Activated T-helper 1 cell treated with anti-CD3 and anti-CD28 coated beads, Interleukin-2, amount 50 U/mL, for 16 hours (primary cell): ENCODE measurements around the gene DDIT4L.
"Not testable (repeated sequence)": the region's sequence is repeated elsewhere in the genome, so short reads cannot be mapped to it uniquely, and the experiment has no call there.

Experiments used
- DNase-seq, 2 donors: peaks; one replicate each; pipeline ENCODE4 v3.0.0-alpha.2; 2020; ENCODE audit warnings: low read depth in 1 of 2, low spot score in 1 of 2

DDIT4L gene, protein sequence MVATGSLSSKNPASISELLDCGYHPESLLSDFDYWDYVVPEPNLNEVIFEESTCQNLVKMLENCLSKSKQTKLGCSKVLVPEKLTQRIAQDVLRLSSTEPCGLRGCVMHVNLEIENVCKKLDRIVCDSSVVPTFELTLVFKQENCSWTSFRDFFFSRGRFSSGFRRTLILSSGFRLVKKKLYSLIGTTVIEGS

DNA sequence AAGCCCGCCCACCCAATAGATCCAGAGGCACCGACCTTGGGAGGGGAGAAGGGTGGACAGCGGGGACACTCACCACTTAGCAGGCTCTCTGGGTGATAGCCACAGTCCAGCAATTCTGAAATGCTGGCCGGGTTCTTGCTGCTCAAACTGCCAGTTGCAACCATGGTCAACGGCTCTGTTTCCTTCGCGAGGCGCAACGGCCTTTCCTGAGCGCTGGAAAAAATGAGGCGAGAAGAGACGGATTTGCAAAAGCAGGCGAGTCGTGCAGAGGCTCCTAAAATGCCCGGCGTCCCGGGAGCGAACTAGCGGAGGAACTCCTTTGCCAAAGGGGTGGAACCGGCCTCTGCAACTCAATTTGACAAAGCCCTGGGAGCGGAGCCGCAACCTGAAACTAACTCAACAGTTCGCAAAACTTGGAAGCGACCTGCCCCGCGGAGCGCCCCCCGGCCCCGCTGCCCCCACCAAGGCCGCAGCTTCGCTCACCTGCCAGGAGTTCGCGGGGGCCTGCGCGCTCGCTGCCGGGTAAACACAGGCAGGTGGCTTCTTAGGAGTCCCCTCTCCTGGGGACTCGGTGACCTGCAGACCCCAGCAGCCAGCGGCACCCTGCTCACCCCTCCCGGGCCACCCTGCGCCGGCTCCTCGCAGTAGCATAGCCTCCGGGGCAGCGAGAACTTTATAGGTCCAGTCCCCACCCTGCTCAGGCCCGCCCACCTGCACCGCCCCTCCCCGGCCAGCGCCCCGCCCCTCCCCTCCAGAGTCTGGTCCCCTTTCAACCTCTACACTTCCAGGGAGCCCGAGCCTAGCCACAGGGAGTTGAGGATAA, at the start of gene DDIT4L:
Gene DDIT4L (minus strand): TSS at position 649 of the 823 bp plus-strand sequence. CDS start 485 bp downstream, at position 164.
- no peak for DNase-seq

DNA sequence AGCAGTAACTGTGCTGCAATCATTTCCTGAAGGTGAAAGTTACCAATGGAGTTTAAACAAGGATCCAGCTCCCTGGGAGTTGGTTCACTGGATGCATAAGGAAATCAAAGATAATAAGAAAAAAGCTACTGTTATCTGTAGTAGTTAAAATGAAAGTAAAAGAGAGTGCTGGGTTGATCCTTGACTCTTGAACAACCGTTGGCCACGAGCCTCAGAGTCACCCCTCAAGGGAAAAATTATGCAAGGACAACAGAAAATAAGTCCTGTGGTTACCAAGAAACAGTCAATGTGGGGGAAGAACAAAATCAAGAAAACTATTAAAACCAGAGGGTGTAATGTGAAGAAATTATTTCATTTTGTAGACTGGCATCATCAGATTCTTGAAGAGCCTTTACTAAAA, 49.7 kb upstream of the DDIT4L start:
- no peak for DNase-seq

DNA sequence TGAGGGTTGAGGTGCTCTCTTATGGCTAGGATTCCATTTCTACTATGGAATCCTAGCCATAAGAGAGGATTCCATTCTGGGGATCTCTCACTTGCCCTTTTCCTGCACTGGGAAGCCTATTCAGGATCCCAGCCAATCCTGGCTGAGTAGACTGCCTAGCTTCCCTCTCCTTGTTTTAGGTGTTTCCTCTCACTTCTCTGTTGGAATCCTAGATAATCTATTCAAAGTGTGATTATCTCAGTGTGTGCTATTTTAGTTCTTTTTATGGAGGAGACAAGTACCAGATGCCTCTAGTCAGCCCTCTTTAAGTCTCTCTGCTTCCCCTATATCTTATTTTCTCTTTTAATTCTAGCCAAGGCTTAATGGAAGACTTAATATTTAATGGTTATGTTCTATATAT, 34.5 kb upstream of the DDIT4L start:
- no peak for DNase-seq

DNA sequence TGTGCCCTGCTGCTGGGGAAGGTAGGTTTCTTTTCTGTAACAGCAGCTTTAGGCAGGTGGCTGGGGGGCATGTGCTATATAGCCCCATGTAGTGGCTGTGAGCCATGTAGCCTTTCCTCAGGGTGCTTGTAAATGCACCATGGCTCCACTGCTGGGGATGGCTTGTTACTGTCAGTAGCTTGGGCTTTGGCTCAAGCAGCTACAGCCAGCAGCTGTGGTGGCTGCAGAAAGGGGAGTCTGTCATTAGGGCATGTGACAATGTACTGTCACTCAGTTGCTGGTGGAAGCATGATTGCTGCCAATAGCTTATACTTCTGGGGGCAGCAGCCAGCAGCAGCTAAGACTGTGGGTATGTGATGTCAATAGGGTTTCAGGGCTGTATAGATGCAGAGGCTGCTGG, 33.9 kb upstream of the DDIT4L start:
- no peak for DNase-seq

DNA sequence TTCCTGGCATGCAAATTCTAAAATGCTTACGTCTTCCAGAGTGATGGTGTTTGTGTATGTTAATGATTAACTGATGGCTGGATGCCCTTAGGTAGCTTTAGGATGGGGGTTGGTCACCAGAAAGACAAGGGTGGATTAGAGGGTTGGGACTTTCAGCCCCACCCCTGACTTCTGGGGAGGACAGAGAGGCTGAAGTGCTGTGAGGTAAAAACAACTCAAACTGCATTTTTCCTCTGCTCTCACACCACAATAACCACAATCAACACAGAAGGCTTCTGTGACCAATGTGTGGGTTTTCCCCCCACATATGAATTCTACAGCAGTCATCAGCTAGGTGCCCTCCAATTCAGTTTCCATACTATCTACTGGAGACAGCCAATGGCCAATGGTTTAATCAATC, 18.7 kb upstream of the DDIT4L start:
- no peak for DNase-seq

DNA sequence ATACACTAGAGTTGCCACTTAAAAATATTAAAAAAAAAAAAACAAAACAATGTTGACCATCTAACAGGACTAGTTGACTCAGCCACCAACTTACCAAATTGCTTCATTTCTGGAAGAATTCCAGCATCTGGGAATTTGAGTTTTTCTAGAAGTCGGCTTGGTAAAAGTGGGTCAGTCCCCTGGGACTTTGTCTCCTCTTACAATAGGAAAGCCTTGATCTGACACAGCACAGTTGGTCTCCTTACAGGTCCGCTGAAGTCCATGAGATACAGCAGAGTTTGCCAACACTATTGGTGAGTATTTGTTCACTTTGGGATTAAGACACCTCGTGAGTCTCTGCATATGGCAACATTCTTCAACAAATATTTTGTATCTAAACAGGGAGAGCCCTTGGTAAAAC, 18.2 kb upstream of the DDIT4L start:
- no peak for DNase-seq

DNA sequence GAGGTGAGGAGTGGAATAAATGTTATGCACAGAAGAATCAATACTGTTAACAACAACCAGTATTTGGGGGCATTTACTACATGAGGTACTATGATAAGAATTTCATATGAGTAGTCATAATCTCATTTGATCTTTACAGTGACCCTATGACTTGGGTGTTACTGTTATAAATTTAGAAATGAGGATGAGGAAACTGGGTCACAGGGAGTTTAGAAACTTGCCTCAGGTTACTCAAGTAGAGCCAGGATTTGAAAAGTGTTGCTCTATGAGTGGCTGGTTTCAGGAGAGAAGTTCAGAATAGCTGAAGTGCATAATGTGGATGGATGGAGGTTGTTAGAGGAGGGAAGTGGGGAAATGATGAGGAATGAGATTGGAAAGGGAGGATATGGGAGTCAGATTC, 16.6 kb upstream of the DDIT4L start:
- no peak for DNase-seq

DNA sequence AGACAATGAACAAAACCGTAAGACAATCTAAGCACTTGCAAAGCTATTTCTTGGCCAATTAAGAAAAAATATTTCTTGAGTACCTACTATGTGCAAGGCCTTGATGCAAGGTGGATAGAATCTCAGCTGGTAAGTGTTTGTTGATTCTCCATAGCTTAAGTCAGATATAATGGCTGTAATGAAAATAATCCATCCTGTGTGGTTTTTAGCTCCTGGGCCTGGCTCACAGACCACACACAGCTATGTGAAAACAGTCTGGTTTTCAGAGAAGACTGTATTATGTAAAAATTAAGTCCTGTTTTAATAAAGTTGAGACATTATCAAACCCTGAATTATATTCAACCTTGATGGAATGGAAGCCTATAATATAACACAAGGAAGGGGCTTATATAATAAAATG, 7.8 kb upstream of the DDIT4L start:
- DNase-seq: no peak

DNA sequence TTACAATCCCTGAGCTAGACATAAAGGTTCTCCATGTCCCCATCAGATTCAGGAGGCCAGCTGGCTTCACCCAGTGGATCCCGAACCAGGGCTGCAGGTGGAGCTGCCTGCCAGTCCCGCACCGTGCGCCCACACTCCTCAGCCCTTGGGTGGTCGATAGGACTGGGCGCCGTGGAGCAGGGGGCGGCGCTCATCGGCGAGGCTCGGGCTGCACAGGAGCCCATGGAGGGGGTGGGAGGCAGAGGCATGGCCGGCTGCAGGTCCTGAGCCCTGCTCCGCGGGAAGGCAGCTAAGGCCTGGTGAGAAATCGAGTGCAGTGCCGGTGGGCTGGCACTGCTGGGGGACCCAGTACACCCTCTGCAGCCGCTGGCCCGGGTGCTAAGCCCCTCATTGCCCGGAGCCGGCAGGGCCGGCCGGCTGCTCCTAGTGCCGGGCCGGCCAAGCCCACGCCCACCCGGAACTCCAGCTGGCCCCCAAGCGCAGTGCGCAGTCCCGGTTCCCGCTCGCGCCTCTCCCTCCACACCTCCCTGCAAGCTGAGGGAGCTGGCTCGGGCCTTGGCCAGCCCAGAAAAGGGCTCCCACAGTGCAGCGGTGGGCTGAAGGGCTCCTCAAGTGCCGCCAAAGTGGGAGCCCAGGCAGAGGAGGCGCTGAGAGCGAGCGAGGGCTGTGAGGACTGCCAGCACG, 6.3 kb upstream of the DDIT4L start:
- DNase-seq: not testable (repeated sequence)

DNA sequence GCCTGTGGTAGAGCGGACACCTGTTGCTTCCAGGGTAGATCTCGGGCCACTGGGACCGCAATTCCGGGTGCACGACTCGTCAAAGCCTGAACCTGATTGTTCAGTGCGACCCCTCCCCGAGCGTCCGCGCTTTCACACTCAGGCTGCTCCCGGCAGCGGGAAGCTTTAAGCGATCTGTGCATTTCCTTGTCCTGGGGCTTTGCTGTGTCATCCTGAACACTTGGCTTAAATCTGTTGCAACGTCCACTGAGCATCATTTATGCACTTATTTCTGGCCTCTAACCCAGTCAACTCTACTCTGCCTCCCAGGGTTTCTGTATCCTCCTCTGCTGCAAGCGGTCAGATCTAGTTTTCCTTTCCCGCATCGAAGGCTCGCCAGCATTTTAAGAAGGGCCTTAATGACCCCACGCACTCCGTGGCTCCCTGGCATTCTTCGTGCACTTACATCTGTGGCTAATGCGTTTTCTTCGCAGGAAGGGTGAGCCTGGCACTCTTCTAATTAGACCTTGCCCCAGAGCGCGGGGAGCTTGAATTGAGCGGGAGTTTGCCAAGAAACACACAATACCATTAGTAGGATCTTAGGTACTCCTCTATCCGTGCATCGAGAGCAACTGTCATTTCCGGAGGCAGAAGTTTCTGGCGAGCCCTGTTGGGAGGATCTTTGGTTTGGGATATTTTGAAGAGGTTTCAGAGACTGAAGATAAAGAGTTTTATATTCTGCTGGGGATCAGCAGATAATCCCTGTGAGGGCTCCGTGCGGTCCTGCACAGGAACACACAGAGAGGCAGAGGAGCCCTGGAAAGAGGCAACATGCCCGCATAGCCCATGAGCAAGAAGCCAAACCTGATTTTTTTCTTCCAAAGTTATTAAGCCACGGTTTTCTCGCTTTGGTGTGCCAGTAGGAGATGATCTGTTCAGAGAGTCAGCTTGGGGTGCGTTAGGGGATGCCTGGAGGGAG, 654 bp upstream of the DDIT4L start:
- no peak for DNase-seq

DNA sequence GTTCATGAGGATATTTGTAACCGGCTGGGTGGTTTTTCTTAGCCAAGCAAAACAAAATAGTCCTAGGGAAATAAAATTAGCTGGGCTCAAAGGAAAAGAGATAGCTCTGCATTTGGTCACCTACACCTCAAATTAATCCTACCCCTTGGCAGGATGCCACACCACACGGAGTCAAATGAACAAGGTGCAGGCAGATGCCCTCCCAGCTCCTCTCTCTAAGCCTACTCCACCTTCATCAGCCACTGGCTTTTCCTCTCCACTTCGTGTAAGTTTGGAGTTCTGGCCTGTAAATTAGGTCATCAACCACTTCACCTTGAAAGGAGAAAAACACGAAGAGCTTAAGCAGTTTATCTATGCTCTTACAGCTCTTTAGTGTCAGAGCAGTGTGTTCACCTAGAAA, 1.4 kb downstream of the DDIT4L start:
- DNase-seq: no peak

DNA sequence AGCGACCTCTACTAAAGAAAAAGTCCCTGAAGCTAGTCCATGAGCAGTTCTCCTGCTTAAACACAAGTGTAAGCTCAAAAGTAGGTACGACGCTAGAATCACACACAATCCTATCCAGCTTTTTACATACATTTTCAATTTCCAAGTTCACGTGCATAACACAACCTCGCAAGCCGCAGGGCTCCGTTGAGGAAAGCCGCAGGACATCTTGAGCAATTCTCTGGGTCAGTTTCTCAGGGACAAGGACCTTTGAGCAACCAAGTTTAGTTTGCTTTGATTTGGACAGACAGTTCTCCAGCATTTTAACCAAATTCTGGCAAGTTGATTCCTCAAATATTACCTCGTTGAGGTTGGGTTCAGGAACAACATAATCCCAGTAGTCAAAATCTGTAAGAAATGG, 2.5 kb downstream of the DDIT4L start:
- no peak for DNase-seq

DNA sequence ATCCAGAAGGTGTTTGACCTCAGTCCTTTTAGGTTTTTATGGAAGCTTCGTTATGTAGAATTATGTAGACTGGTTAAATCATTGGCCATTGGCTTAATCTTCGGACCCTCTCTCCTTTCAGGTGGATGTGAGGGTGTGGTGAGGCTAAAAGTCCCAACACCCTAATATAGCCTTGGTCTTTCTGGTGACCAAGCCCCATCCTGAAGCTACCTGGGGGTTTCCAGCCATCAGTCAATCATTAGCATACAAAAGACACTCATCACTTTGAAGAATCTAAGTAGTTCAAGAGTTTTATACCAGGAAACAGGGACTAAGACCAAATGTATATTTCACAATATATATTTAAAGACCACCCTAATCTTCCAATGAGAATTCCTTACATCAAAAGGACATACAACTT, 5.5 kb downstream of the DDIT4L start:
- no peak for DNase-seq

DNA sequence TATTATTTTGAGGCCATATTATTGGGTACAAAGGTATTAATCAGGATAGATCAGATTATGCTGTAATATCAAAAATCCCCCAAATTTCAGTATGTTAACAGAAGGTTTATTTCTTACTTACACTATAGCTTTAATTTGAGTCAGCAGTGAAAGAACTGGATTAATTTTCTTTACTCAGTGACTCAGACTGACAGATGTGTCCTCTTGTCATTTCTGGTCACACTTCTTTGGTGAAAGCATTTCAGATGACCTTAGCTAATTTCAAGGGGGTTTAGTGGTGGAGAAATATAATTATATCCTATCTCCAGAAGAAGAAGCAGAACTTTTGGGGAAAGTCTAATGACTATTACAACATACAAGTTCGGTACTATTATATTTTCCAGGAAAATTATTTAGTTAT, 12.4 kb downstream of the DDIT4L start:
- DNase-seq: no peak

DNA sequence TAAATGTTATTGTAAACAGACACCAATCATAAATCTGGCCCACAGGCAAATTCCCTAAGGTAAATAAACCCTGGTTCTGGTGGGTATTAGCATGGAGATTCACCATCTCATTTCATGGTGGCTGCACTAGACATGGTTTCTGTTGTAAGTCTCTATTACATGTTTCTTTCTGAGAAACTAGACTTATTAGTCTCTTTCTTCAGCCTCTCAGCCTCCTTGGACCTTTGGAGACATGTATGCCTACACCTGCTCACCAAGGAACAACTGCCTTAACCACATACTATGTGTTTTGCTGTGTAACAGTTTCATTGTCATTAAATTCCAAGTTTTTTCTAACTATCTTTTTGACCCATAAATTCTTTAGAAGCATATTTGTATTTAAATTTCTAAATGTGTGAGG, 13.1 kb downstream of the DDIT4L start:
- DNase-seq: no peak

DNA sequence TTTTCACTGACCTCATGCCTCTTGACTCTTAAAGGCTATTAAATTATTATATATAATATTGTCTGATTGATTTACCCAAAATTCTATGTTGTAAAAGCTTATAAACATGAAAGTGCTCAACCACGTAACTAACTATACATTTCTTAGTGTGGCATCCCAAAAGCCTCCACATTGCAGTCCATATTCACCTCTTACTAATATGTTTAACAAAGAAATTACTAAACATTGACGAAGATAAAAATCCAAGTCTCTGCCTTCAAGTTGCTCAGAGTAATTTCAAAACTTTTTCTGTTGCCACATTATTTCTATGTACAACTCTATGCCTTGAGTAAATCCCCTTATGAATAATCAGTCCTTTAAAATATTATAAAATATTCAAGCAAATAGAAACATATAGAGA, 14.4 kb downstream of the DDIT4L start:
- DNase-seq: no peak

DNA sequence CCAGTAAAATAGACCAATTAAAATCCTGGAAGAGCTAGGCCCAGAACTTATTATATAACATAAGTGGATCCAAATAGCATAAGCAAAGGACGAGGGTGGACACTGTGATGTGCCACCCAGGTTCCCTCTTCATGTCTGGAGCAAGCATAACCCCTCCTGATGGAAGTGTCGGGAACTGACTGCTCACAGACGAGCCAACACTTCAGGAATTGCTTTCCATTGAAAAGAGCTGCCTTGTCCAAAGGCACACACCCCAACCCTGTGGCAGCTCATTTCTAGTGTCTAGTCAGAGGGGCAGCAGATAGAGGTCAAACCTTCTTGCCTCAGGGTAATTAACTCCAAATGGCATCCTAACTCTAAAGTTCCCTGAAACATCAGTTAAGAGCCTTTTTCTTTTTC, 15.3 kb downstream of the DDIT4L start:
- no peak for DNase-seq

DNA sequence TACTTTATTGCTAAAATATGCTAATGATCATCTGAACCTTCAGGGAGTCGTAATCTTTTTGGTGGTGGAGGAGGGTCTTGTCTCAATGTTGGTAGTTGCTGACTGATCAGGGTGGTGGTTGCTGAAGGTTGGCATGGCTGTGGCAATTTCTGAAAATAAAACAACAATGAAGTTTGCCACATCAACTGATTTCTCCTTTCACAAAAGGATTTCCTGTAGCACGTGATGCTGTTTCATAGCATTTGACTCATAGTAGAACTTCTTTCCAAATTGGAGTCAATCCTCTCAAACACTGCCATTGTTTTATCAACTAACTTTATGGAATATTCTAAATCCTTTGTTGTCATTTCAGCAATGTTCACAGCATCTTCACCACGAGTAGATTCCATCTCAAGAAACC, 19.3 kb downstream of the DDIT4L start:
- no peak for DNase-seq

DNA sequence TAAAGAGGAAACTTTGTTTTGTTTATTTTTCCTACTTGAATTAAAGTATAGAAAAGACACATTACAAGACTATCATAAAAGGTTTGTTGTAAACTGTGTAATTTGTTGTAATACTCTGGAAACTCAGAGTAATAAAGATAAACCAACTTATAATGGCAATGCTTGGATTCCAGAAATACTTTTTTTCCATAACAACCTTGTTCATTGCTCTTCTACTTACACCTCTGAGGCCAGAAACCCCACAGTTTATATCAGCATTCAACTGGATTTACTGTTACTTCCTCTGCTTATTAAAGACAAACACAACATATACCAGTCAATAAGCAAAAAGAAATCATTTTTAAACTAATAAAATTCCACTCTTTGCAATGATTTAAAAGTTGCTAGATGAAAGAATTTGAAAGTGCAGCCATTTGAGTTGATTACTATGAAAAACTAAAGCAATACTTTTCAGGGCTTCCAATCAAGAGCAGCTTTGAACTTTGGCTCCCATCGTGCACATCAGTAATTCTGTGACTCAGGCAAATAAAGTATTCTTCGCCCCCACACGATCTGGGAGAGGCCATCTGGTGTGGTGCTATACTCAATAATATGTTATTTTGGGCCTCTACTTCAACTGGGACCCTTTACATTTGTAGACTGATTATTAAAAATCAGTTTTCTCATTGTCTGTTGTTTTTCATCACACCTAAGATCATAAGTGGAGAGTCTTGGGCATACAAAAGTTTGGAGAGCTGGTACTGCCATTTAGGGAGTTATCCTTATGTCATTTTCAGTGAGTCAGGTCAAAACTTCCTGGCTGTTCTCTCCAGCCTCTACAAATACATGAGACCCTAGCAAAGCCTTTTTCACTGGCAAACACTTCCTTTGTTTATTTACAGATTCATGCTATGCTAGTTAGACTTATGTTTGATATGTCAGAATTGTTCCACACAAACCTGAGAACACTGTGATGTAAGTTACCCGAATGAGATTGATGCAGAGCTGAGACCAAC, 20.5 kb downstream of the DDIT4L start:
- DNase-seq: no peak

DNA sequence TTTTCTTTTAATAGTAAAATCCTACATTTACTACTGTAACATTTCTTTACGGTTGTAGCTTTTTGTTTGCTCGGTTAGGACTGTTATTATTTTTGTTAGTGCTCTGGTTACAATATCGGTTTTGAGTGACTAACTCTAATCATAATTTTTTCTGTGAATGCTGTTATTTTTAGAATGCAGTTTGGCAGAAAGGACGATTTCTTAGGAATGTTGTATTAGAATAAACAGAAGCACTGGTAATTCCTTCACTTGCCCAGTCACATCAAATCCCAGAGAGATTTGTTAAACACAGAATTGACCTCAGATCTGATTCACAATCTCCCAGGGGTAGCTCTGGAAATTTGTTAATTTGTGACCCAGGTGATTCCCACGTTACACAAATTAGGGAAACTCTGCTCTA, 21.7 kb downstream of the DDIT4L start:
- DNase-seq: no peak
